HCT116 (cell line): ENCODE results near the gene RNASE1.

ENCODE experiments used
- CTCF ChIP-seq, 3 experiments: fragments of 200-600 bp in 1 of 3; sonication (generic) in 1 of 3; IDR thresholded peaks in 2 of 3; conservative IDR thresholded peaks in 1 of 3; 2 replicates each; pipeline ENCODE4 v1.5.1; 2012 to 2017; ENCODE audit warnings: low read depth in 2 of 3, low read length in 2 of 3, antibody characterized with exemption in 1 of 3, borderline replicate concordance in 1 of 3, control low read depth in 1 of 3, mild to moderate bottlenecking in 1 of 3, mixed read lengths in 1 of 3, mixed run types in 1 of 3, moderate library complexity in 1 of 3; ENCODE audit not compliant: insufficient read depth in 1 of 3
- EZH2 ChIP-seq: fragments of 200-600 bp; sonication (generic); IDR thresholded peaks from 2 replicates; pipeline ENCODE4 v1.6.1; 2017; ENCODE audit warnings: antibody characterized with exemption, mixed run types
- EZH2phosphoT487 ChIP-seq: fragments of 200-600 bp; IDR thresholded peaks from 2 replicates; pipeline ENCODE4 v1.6.1; 2018; ENCODE audit warnings: antibody characterized with exemption, borderline replicate concordance
- JUND ChIP-seq: IDR thresholded peaks from 2 replicates; pipeline ENCODE4 v1.6.1; 2012
- POLR2A ChIP-seq: IDR thresholded peaks from 2 replicates; pipeline ENCODE4 v1.7.0; 2011; ENCODE audit warnings: borderline replicate concordance; ENCODE audit not compliant: insufficient read depth, insufficient read length; ENCODE audit errors: extremely low read depth
- SRF ChIP-seq: IDR thresholded peaks from 2 replicates; pipeline ENCODE4 v1.6.1; 2012; ENCODE audit warnings: low read depth

- TF ChIP-seq POLR2A (no peak), SRF (no peak), EZH2 (no peak), CTCF (IDR thresholded peaks at IDR 0.05 in 2 of 3, conservative IDR thresholded peaks at IDR 0.05 in 1 of 3; ENCODE audit: borderline replicate concordance in 1 of 3, insufficient read depth in 1 of 3, low read depth in 2 of 3, low read length in 2 of 3) (peak; percentile 12 to 47 (median 41); a peak in 4 of 6 replicates), EZH2phosphoT487 (no peak), JUND (no peak)
These were observed 44.7 kb downstream of the RNASE1 start for GRCh38 chr14:20757965-20758364.
